IPS DF 6.9 (cell line): Measurements from ENCODE around the gene ZNRF1.
A peak's percentile ranks its signal among the peaks of the same experiment; 100 is the strongest.
"Not testable (repeated sequence)": the region's sequence is repeated elsewhere in the genome, so short reads cannot be mapped to it uniquely, and the experiment has no call there.

Experiments
- DNase-seq: peaks from one replicate; pipeline ENCODE4 v3.0.0-alpha.2; 2013; ENCODE audit warnings: low read depth, low spot score
- H3K27ac ChIP-seq: one replicate; pipeline ENCODE4 v1.5.1; 2013; ENCODE audit warnings: low read length, control low read depth
- H3K27me3 ChIP-seq: 2 replicates; pipeline ENCODE4 v1.6.1; 2013; ENCODE audit warnings: mild to moderate bottlenecking, low read length; ENCODE audit not compliant: control insufficient read depth, insufficient read depth
- H3K36me3 ChIP-seq: 2 replicates; pipeline ENCODE4 v1.6.1; 2013; ENCODE audit warnings: low read length; ENCODE audit not compliant: control insufficient read depth, insufficient read depth
- H3K4me1 ChIP-seq: 2 replicates; pipeline ENCODE4 v1.6.1; 2013; ENCODE audit warnings: low read length; ENCODE audit not compliant: control insufficient read depth, insufficient read depth
- H3K4me3 ChIP-seq: 2 replicates; pipeline ENCODE4 v1.5.1; 2013; ENCODE audit warnings: mild to moderate bottlenecking, low read length
- H3K9me3 ChIP-seq: 2 replicates; pipeline ENCODE4 v1.6.1; 2013; ENCODE audit warnings: low read length, inconsistent platforms; ENCODE audit not compliant: control insufficient read depth, insufficient read depth
- WGBS: extraction: QIAGEN DNeasy Blood & Tissue Kit; methylation state at CpG from one replicate; pipeline ENCODE4 v1.1.7; 2013; ENCODE audit warnings: mixed read lengths, missing lambda C conversion rate; ENCODE audit not compliant: insufficient read length, insufficient coverage; 5-methylcytosine and 5-hydroxymethylcytosine counted together

ZNRF1 gene

DNA sequence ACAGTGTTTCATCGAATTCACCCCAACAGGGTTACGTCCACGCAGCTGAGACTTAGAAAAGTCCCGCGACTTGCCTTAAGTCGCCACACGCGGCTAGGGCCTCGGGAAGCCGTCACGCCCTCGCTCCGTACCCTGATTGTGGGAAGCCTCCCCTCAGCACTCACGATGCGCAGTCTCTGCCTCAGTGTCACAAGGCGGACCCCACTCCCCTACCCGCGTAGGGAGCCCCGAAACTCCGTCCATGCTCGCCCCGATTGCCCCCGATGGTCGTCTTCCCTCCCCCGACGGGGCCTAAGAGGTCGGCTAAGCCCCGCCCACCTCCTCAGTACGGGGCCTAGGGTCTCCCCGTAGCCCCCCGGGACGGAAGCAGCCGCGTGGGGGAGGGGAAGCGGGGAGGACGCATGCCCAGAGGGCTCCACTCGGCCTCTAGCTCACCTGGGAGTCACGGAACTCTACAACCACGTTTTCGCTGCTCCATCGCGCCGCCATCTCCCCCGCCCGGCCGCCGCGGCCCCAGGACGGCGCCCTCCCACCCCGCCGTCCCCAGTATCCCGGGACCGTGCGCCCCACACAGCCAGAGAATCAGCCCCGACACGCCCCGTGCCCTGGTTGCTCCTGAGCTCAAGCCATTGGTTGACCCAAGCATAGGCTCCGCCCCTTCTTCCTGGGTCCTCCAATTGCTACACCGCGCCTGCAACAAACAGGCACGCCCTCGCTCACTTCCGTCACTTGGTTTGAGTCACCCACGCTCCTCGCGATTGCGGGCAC, 14.1 kb upstream of the ZNRF1 start, which contains the start of gene WDR59:
WDR59 (minus strand) TSS at position 595 of the 768 bp plus-strand sequence; CDS start at position 489, 106 bp downstream.
- no peaks in the 10 kb centered on the region for H3K27me3 ChIP-seq
- H3K27ac ChIP-seq, result no peak within 1 kb of the TSS

DNA sequence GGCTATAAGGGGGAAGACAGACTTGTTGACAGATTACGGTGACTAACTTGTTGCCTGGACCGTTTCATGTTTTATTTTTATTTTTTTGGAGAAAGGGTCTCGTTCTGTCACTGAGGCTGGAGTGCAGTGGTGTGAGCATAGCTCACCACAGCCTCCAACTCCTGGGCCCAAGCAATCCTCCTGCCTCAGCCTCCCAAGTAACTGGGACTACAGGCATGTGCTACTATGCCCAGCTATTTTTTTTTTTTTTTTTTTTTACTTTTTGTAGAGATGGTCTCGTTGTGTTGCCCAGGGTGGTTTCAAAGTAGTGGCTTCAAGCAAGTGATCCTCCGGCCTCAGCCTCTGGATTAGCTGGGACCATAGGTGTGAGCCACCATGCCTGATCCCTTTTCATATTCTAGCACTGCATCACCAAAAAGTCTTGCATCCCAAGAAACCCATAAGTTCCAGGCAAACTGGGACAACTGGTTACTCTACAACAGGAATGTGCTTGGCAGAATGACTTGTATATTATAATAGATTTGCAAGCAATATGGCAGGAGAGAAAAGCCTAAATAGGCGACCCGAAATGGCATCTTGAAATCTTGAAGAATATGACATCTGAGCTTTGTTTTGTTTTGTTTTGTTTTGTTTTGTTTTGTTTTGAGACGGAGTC, 11.7 kb upstream of the ZNRF1 start:
- no CpG with 5 or more reads among the region's 8 CpGs for WGBS
- Histone ChIP-seq H3K9me3 (no peaks in the 10 kb centered on the region), H3K4me1 (0 out of 2 replicates have a peak, but pooled peaks cover 1% of the 10 kb centered on the region)

More for the DNA sequence above, 14.1 kb upstream of the ZNRF1 start, which contains the start of gene WDR59:
- peak within 1 kb of the TSS; percentile 69 for H3K4me3 ChIP-seq
- no peaks in the 10 kb centered on the region for H3K36me3 ChIP-seq
- H3K4me1 ChIP-seq, result no peaks in the 10 kb centered on the region
- H3K9me3 ChIP-seq, result no peaks in the 10 kb centered on the region
- no CpG with 5 or more reads among the region's 68 CpGs for WGBS
- peak; percentile 100 for DNase-seq

DNA sequence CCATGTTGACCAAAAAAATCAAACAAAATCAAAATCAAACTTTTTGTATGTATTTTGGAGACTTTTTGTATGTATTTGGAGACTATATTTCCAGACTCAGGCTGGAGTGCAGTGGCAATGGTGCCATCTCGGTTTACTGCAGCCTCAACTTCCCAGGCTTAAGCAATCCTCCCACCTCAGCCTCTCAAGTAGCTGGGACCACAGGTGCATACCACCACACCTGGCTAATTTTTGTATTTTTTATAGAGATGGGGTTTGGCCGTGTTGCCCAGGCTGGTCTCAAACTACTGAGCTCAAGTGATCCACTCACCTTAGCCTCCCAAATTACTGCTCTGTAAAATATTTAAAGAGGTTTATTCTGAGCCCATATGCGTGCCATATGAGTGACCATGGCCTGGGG, 9.0 kb upstream of the ZNRF1 start:
- H3K4me1 ChIP-seq, H3K27me3 ChIP-seq, H3K9me3 ChIP-seq, H3K36me3 ChIP-seq, DNase-seq, H3K4me3 ChIP-seq, H3K27ac ChIP-seq: not testable (repeated sequence)
- WGBS, result no CpG with 5 or more reads among the region's 3 CpGs

More for the DNA sequence above, 11.7 kb upstream of the ZNRF1 start:
- H3K27me3 ChIP-seq, result no peaks in the 10 kb centered on the region
- DNase-seq, result no peak
- H3K4me3 ChIP-seq, result no peak overlapping the region
- H3K36me3 ChIP-seq, result no peaks in the 10 kb centered on the region
- no peak overlapping the region for H3K27ac ChIP-seq

DNA sequence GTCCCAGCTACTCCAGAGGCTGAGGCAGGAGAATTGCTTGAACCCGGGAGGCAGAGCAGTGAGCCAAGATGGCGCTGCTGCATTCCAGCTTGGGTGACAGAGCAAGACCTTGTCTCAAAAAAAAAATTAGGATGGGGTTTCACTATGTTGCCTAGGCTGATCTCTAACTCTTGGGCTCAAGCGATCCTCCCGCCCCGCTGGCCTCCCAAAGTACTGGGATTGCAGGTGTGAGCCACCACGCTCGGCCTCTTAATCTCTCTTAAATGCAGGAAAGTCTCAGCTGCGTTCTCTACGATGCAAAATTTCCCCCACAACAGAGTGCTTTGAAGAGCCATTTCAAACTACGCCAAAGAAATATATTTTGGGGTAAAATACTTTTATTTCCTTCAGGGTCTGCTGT, 8.0 kb upstream of the ZNRF1 start:
- Histone ChIP-seq H3K4me3 (no peak overlapping the region), H3K9me3 (no peaks in the 10 kb centered on the region), H3K27me3 (no peaks in the 10 kb centered on the region), H3K27ac (no peak overlapping the region), H3K4me1 (0 out of 2 replicates have a peak, but pooled peaks cover 1% of the 10 kb centered on the region), H3K36me3 (no peaks in the 10 kb centered on the region)
- no peak for DNase-seq
- no CpG with 5 or more reads among the region's 10 CpGs for WGBS

DNA sequence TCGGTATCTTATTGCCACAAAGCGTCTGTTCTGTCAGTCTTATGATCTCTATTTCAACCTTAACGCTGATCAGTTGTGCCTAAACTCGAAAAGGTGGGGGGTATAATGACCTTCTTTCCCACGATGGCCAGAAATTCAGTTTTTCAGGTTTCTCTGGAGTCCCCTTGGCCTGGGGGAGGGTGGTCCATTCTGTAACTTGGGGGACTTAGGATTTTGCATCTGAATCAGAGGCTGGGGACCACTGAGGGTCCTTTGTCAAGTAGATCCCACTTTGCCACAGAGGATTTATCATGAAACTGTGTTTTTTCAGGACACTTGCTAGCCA, 7.6 kb upstream of the ZNRF1 start:
- no peak overlapping the region for H3K27ac ChIP-seq

DNA sequence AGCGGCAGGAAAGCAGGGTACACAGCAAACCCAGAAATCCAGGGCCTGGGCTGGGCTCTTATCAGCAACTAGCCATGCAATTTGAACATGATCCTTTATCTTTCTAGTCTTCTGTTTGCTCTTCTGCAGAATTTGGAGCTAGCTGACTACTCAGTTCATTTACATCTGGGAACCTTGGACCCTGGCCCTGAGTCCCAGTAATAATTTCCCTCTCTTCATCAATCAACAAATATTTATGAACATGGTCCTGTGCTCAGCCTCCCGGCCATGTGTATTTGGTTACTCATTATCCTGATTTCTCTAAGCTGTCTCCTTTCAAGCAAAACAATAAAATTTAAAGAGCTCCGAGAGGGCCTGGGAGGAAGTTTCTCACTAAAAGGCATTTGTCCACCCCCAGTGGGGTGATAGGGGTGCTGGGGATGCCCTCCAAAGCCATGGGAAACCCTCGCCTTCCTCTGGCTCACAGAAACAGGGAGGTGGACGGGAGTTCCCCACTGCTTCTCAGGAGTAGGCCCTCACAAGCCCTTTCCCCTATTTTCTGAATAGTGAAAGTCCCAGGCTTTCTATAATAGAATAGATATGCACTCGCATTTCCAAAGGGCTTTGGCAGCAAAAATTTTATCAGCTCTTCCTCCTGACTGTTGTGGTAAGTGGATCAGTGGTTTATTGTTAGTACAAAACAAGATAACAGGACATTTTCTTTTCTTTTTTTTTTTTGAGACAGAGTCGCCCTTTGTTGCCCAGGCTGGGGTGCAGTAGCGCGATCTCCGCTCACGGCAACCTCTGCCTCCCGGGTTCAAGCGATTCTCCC, 7.0 kb upstream of the ZNRF1 start:
- no peaks in the 10 kb centered on the region for H3K9me3 ChIP-seq
- H3K4me1 ChIP-seq, result 0 out of 2 replicates have a peak, but pooled peaks cover 1% of the 10 kb centered on the region
- no CpG with 5 or more reads among the region's 13 CpGs for WGBS
- no peak overlapping the region for H3K27ac ChIP-seq
- no peaks in the 10 kb centered on the region for H3K36me3 ChIP-seq
- no peak overlapping the region for H3K4me3 ChIP-seq
- DNase-seq, result no peak
- H3K27me3 ChIP-seq, result no peaks in the 10 kb centered on the region

More for the DNA sequence above, 7.6 kb upstream of the ZNRF1 start:
- H3K36me3 ChIP-seq, result no peaks in the 10 kb centered on the region
- H3K27me3 ChIP-seq, result no peaks in the 10 kb centered on the region
- H3K9me3 ChIP-seq, result no peaks in the 10 kb centered on the region
- DNase-seq, result no peak
- H3K4me3 ChIP-seq, result no peak overlapping the region
- no CpG with 5 or more reads among the region's 5 CpGs for WGBS
- H3K4me1 ChIP-seq, result 0 out of 2 replicates have a peak, but pooled peaks cover 1% of the 10 kb centered on the region

DNA sequence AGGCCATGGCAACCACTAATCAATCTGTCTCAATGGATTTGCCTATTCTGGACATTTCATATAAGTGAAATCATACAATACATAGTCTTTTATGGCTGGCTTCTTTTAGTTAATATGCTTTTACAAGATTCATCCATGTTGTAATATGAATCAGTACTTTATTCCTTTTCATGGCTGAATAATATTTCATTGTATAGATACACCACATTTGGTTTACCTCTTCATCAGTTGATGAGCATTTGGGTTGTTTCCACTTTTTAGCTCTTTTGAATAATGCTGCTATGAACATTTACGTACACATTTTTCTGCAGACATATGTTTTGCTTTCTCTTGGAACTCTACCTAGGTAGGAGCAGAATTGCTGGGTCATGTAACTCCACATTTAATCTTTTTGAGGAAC, 2.8 kb upstream of the ZNRF1 start:
- Histone ChIP-seq H3K27me3 (no peaks in the 10 kb centered on the region; the same call in 1 of the 2 replicates), H3K36me3 (no peaks in the 10 kb centered on the region), H3K9me3 (no peaks in the 10 kb centered on the region), H3K27ac (no peak overlapping the region), H3K4me3 (no peak overlapping the region), H3K4me1 (peaks cover 5% of the 10 kb centered on the region; the same call in 1 of the 2 replicates)
- no peak for DNase-seq
- WGBS, result no CpG with 5 or more reads among the region's 1 CpG

DNA sequence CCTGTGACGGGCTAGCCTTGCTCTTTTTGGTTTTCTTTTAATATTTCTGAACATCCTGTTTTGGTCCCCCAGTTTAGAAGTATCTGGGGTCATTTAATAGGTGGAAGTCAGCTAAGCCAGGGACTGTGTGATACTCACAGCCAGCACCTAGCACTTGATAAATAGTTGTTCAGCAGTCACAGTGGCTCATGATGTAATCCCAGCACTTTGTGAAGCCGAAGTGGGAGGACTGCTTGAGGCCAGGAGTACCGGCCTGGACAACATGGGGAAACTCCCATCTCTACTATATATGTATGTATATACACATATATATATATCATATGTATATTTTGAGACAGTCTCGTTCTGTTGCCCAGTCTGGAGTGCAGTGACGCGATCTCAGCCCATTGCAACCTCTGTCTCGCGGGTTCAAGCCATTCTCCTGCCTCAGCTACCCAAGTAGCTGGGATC, 1.8 kb upstream of the ZNRF1 start:
- no CpG with 5 or more reads among the region's 8 CpGs for WGBS
- DNase-seq, result no peak
- H3K9me3 ChIP-seq, result no peaks in the 10 kb centered on the region

DNA sequence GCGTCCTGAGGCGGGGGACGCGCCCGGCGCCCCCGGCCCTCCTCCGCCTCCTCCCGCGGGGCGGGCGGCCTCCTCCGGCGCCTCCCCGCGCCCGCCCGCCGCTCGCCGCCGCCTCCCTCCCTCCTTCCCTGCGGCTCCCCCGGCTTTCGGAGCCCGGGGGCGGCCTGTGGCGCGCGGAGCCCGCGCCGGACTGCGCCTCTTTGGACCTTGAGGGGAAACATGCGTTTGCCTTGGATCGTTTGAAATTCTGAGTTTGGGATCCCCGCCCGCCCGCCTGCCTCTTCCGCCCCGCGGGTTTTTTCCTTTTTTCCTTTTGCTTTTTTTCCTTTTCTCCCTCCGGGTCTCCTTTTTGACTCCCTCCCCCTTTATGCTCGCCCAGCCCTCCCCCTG, 390 bp downstream of the ZNRF1 start:
- Histone ChIP-seq H3K4me3 (peak overlapping the region; percentile 77), H3K27ac (no peak overlapping the region), H3K9me3 (no peaks in the 10 kb centered on the region), H3K27me3 (no peaks in the 10 kb centered on the region; the same call in 1 of the 2 replicates), H3K4me1 (peaks cover 4% of the 10 kb centered on the region; the same call in 1 of the 2 replicates), H3K36me3 (no peaks in the 10 kb centered on the region)
- WGBS, result no CpG with 5 or more reads among the region's 44 CpGs
- DNase-seq, result no peak

More for the DNA sequence above, 1.8 kb upstream of the ZNRF1 start:
- Histone ChIP-seq H3K4me1 (peaks cover 4% of the 10 kb centered on the region; the same call in 1 of the 2 replicates), H3K4me3 (no peak overlapping the region), H3K27ac (no peak overlapping the region), H3K36me3 (no peaks in the 10 kb centered on the region), H3K27me3 (no peaks in the 10 kb centered on the region; the same call in 1 of the 2 replicates)
